SK-N-SH treated with all-trans-retinoic acid at 6 μM for 48 hours (cell line): ENCODE data around the gene KCTD5.

Experiments
- BACH2 ChIP-seq: fragments of 250-450 bp; sonication (Bioruptor Pico); IDR thresholded peaks from 2 replicates; pipeline ENCODE4 v1.9.0; 2021; ENCODE audit warnings: mild to moderate bottlenecking, borderline replicate concordance
- CSRNP3 ChIP-seq: fragments of 250-450 bp; sonication (Bioruptor Pico); IDR thresholded peaks from 2 replicates; pipeline ENCODE4 v1.5.1; 2021; ENCODE audit warnings: mild to moderate bottlenecking, moderate library complexity
- ESRRG ChIP-seq: fragments of 250-450 bp; sonication (Bioruptor Pico); IDR thresholded peaks from 2 replicates; pipeline ENCODE4 v1.6.1; 2021; ENCODE audit warnings: mild to moderate bottlenecking
- PPARA ChIP-seq: fragments of 250-450 bp; sonication (Bioruptor Pico); IDR thresholded peaks from 2 replicates; pipeline ENCODE4 v1.5.0; 2020; ENCODE audit warnings: mild to moderate bottlenecking, borderline replicate concordance
- TCF4 ChIP-seq: fragments of 250-450 bp; sonication (Bioruptor Pico); IDR thresholded peaks from 2 replicates; pipeline ENCODE4 v1.8.0; 2021; ENCODE audit warnings: mild to moderate bottlenecking, moderate library complexity, borderline replicate concordance
- TOX ChIP-seq: fragments of 250-450 bp; sonication (Bioruptor Pico); IDR thresholded peaks from 2 replicates; pipeline ENCODE4 v1.8.0; 2021; ENCODE audit warnings: mild to moderate bottlenecking, moderate library complexity, borderline replicate concordance
- ZNF8 ChIP-seq: fragments of 450-650 bp; formaldehyde crosslinking; IDR thresholded peaks from 2 replicates; pipeline ENCODE4 v1.5.0; 2020; ENCODE audit warnings: mild to moderate bottlenecking, moderate library complexity

DNA sequence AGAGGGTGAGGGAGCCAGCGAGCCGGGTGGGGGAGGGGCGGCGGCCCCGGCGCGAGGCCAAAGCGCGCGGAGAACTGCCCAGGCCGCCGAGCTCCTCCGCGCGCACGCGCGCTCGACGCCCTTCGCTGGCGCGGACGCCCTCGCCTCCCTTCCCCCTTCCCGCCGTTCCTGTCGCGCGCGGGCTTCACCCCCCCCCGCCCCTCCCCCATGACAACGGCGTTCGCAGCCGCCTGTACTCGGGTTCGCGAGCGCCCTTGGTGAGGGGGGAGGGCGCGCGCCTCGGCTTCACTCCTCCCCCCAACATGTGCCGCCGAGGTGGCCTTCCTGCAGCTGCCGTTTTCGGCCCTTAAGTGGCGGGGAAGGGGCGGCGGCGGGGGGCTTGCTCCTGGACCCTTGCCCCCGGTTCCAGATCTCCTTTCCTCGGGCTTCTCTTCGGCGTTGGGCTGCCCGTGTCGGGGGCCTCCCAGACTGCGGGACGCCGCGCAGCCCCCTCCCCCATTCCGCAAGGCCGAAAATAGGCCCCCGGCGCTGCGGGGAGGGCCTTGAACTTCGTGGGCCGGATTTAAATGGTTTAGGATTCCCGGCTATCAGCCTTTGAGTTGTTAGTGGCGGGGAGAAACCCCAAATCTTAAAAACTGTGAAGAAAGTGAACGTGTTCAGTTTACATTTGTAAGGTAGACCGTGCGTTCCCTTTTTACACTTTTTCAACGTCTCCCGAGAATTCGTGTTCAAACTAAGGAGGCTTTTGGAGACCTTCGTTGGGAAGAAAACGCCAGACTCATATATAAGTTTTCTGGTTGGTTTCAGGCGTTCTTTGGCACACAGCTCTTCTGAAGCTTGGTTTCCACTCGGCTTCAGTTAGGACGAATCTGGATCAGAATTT lies 70.8 kb downstream of the KCTD5 start:
- no peak for TF ChIP-seq TOX (CRISPR knock-in tag)
- TF ChIP-seq ZNF8 (CRISPR knock-in tag) = no peak
- TF ChIP-seq ESRRG (CRISPR knock-in tag) = no peak
- no peak for TF ChIP-seq TCF4 (CRISPR knock-in tag)
- no peak for TF ChIP-seq BACH2 (CRISPR knock-in tag)
- TF ChIP-seq CSRNP3 = no peak
- no peak for TF ChIP-seq PPARA (CRISPR knock-in tag)
